ENCODE results near the gene USP5. TPM values are rescaled to one million over a fixed set of nuclear protein-coding genes. Genes with fewer than 3 reads are reported as not detected.

The USP5 gene
- total RNA-seq, 1 experiment from 2014 or later: 80.2 TPM

- no peaks in the 10 kb centered on the region for H3K36me3 Mint-ChIP-seq (ENCODE audit: insufficient read depth, unreplicated experiment)
- BruUV-seq (replicated peaks): no TSS peak
- no peak overlapping the region for H3K4me3 Mint-ChIP-seq (ENCODE audit: unreplicated experiment)
- ChIA-PET CTCF (interaction anchor here (1.0 to 3.1 kb wide), 3 partner anchors 8 to 192 kb away, joined by 3 to 15 read pairs (median 3); no protein-coding TSS in a partner anchor), POLR2A (interaction anchor here (1.1 to 3.1 kb wide), 4 partner anchors 16 to 53 kb away, joined by 3 to 11 read pairs (median 4); partner anchors contain the start of gene SPSB2)
- DNase-seq (ENCODE audit: unreplicated experiment): no peak
- no peaks in the 10 kb centered on the region for H3K9me3 Mint-ChIP-seq (ENCODE audit: unreplicated experiment)
- H3K27me3 Mint-ChIP-seq (ENCODE audit: insufficient read depth, unreplicated experiment): peaks cover 11% of the 10 kb centered on the region
- peaks cover 2% of the 10 kb centered on the region for H3K4me1 Mint-ChIP-seq (ENCODE audit: insufficient read depth, unreplicated experiment)
- TF ChIP-seq CTCF (IDR thresholded peaks at IDR 0.05; ENCODE audit: unreplicated experiment): no peak
- H3K27ac Mint-ChIP-seq (ENCODE audit: low read depth, unreplicated experiment): no peak overlapping the region
- intact Hi-C loops (cut with micrococcal nuclease): no loop called here
These were observed 57.6 kb downstream of the USP5 start for GRCh38 chr12:6909421-6910145.

- Mint-ChIP-seq H3K36me3 (ENCODE audit: insufficient read depth, unreplicated experiment) (no peaks in the 10 kb centered on the region), H3K4me3 (ENCODE audit: unreplicated experiment) (no peak overlapping the region)
These were observed 60.4 kb downstream of the USP5 start for GRCh38 chr12:6912164-6912935.

GRCh38 chr12:6914246-6914946 is 62.4 kb downstream of the USP5 start, which contains the start of gene ENO2:
ENO2 (plus strand) TSS chr12:6914580; CDS start chr12:6915833, 1,253 bp downstream.
- H3K27me3 Mint-ChIP-seq (ENCODE audit: insufficient read depth, unreplicated experiment): peaks cover 11% of the 10 kb centered on the region
- intact Hi-C loops (cut with micrococcal nuclease): no loop called here
- no peaks in the 10 kb centered on the region for H3K9me3 Mint-ChIP-seq (ENCODE audit: unreplicated experiment)
- H3K27ac Mint-ChIP-seq (ENCODE audit: low read depth, unreplicated experiment): no peak within 1 kb of the TSS
- TF ChIP-seq CTCF (IDR thresholded peaks at IDR 0.05; ENCODE audit: unreplicated experiment): no peak
- peak; percentile 47 for DNase-seq (ENCODE audit: unreplicated experiment)
- no TSS peak for BruUV-seq (replicated peaks)
- H3K4me3 Mint-ChIP-seq (ENCODE audit: unreplicated experiment): peak within 1 kb of the TSS; percentile 79
- CTCF ChIA-PET: no interaction called here
- H3K36me3 Mint-ChIP-seq (ENCODE audit: insufficient read depth, unreplicated experiment): no peaks in the 10 kb centered on the region
- POLR2A ChIA-PET: interaction anchor here (0.6 to 1.2 kb wide), 3 partner anchors 12 to 23 kb away, joined by 3 read pairs; no protein-coding TSS in a partner anchor
- H3K4me1 Mint-ChIP-seq (ENCODE audit: insufficient read depth, unreplicated experiment): peaks cover 9% of the 10 kb centered on the region

More at GRCh38 chr12:6912164-6912935, 60.4 kb downstream of the USP5 start:
- Mint-ChIP-seq H3K27ac (ENCODE audit: low read depth, unreplicated experiment) (no peak overlapping the region), H3K9me3 (ENCODE audit: unreplicated experiment) (no peaks in the 10 kb centered on the region), H3K4me1 (ENCODE audit: insufficient read depth, unreplicated experiment) (peaks cover 8% of the 10 kb centered on the region), H3K27me3 (ENCODE audit: insufficient read depth, unreplicated experiment) (peaks cover 11% of the 10 kb centered on the region)
- CTCF ChIA-PET: interaction anchor here (0.6 to 2.5 kb wide), 4 partner anchors 9 to 996 kb away, joined by 3 to 16 read pairs (median 7); no protein-coding TSS in a partner anchor
- no TSS peak for BruUV-seq (replicated peaks)
- no peak for DNase-seq (ENCODE audit: unreplicated experiment)
- no peak for TF ChIP-seq CTCF (IDR thresholded peaks at IDR 0.05; ENCODE audit: unreplicated experiment)
- intact Hi-C loops (cut with micrococcal nuclease): no loop called here
- POLR2A ChIA-PET: interaction anchor here (0.5 to 1.4 kb wide), 6 partner anchors 10 to 61 kb away, joined by 3 to 4 read pairs (median 3); partner anchors contain the start of genes C12orf57, CDCA3, RNU7-1 and SPSB2

Data from MCF 10A (cell line).